PC-3 (cell line): ENCODE data around the gene DAPL1.

ENCODE experiments used
- EZH2 ChIP-seq: fragments of 300-600 bp; sonication (generic); IDR thresholded peaks from one replicate; pipeline ENCODE4 v1.6.1; 2017; ENCODE audit warnings: antibody characterized with exemption, mild to moderate bottlenecking, low read length; ENCODE audit not compliant: unreplicated experiment
- EZH2phosphoT487 ChIP-seq: fragments of 300-600 bp; sonication (generic); IDR thresholded peaks from 2 replicates; pipeline ENCODE4 v1.6.1; 2018; ENCODE audit warnings: mild to moderate bottlenecking, antibody characterized with exemption, low read length, borderline replicate concordance
- TF ChIP-seq, protein P1 (sequence below): fragments of 300-600 bp; sonication (generic); conservative IDR thresholded peaks from 2 replicates; pipeline ENCODE4 v1.5.1; 2017; ENCODE audit warnings: antibody characterized with exemption, low read depth, mild to moderate bottlenecking, low read length

- TF ChIP-seq, protein P1, sequence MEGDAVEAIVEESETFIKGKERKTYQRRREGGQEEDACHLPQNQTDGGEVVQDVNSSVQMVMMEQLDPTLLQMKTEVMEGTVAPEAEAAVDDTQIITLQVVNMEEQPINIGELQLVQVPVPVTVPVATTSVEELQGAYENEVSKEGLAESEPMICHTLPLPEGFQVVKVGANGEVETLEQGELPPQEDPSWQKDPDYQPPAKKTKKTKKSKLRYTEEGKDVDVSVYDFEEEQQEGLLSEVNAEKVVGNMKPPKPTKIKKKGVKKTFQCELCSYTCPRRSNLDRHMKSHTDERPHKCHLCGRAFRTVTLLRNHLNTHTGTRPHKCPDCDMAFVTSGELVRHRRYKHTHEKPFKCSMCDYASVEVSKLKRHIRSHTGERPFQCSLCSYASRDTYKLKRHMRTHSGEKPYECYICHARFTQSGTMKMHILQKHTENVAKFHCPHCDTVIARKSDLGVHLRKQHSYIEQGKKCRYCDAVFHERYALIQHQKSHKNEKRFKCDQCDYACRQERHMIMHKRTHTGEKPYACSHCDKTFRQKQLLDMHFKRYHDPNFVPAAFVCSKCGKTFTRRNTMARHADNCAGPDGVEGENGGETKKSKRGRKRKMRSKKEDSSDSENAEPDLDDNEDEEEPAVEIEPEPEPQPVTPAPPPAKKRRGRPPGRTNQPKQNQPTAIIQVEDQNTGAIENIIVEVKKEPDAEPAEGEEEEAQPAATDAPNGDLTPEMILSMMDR: peak; percentile 68
- TF ChIP-seq EZH2: no peak
- TF ChIP-seq EZH2phosphoT487: no peak
Observed at GRCh38 chr2:158755310-158756087, 39.6 kb upstream of the DAPL1 start.
